ENCODE data around the gene CEP85L. TPM values are rescaled to one million over a fixed set of nuclear protein-coding genes. Genes with fewer than 3 reads are reported as not detected.

The CEP85L gene
- polyA plus RNA-seq, 1 of the 3 experiments (the other 2 are of a cell fraction), result 1.1 TPM

GRCh38 chr6:118535176-118535844, 116.1 kb downstream of the CEP85L start:
- ChIA-PET CTCF (no interaction called here), POLR2A (no interaction called here)
- H3K36me3 ChIP-seq (replicated peaks in 1 of 2; ENCODE audit: control insufficient read depth in 1 of 2, insufficient read depth in 2 of 2, low read length in 1 of 2), result no peaks in the 10 kb centered on the region
- WGBS (ENCODE audit: low lambda C conversion rate), result 94% methylated on average over 6 of the region's 6 CpGs
- no peak overlapping the region for H3K4me2 ChIP-seq
- no peaks in the 10 kb centered on the region for H4K20me1 ChIP-seq (ENCODE audit: insufficient read depth)
- H3K9me2 ChIP-seq, result no peaks in the 10 kb centered on the region
- H3K79me2 ChIP-seq (ENCODE audit: insufficient read depth), result peaks cover 17% of the 10 kb centered on the region; the same call in 1 of the 2 replicates
- H2AFZ ChIP-seq (ENCODE audit: low read depth), result no peak overlapping the region
- TF ChIP-seq SMC3 (IDR thresholded peaks at IDR 0.05; ENCODE audit: low read depth, low read length) (no peak), NFIC (IDR thresholded peaks at IDR 0.05; ENCODE audit: borderline replicate concordance) (no peak), USF1 (IDR thresholded peaks at IDR 0.05; ENCODE audit: borderline replicate concordance, low read depth) (no peak), FOXM1 (IDR thresholded peaks at IDR 0.05; ENCODE audit: low read depth) (no peak), RAD21 (IDR thresholded peaks at IDR 0.05; ENCODE audit: low read length) (no peak), MEF2A (IDR thresholded peaks at IDR 0.05; ENCODE audit: borderline replicate concordance, low read depth) (no peak), IRF3 (IDR thresholded peaks at IDR 0.05; ENCODE audit: low read depth, low read length) (no peak), USF2 (IDR thresholded peaks at IDR 0.05; ENCODE audit: borderline replicate concordance, low read depth, low read length) (no peak), GATA2 (CRISPR knock-in tag; IDR thresholded peaks at IDR 0.05) (no peak)
- no peaks in the 10 kb centered on the region for H3K27me3 ChIP-seq (ENCODE audit: insufficient read depth)
- H3K9ac ChIP-seq, result no peak overlapping the region
- H3K4me3 ChIP-seq (ENCODE audit: low read depth in 2 of 2, low read length in 1 of 2), result no peak overlapping the region
- no peaks in the 10 kb centered on the region; a peak in 1 of 4 replicates for H3K4me1 ChIP-seq (ENCODE audit: control insufficient read depth in 1 of 2, insufficient read depth in 2 of 2, low read depth in 1 of 2, low read length in 1 of 2)
- no peak for DNase-seq
- H3K27ac ChIP-seq (ENCODE audit: low read depth in 2 of 2, low read length in 1 of 2), result no peak overlapping the region
- H3K9me3 ChIP-seq, result no peaks in the 10 kb centered on the region
- peaks cover 6% of the 10 kb centered on the region for H3F3A ChIP-seq (replicated peaks; ENCODE audit: insufficient read depth)

GRCh38 chr6:118530942-118531341, 120.4 kb downstream of the CEP85L start:
- ChIA-PET POLR2A (no interaction called here), CTCF (no interaction called here)
- H3K4me2 ChIP-seq, result no peak overlapping the region
- no peaks in the 10 kb centered on the region; a peak in 1 of 4 replicates for H3K4me1 ChIP-seq (ENCODE audit: control insufficient read depth in 1 of 2, insufficient read depth in 2 of 2, low read depth in 1 of 2, low read length in 1 of 2)
- no peak overlapping the region for H3K4me3 ChIP-seq (ENCODE audit: low read depth in 2 of 2, low read length in 1 of 2)
- H3K9me3 ChIP-seq, result no peaks in the 10 kb centered on the region
- no peaks in the 10 kb centered on the region for H3K36me3 ChIP-seq (replicated peaks in 1 of 2; ENCODE audit: control insufficient read depth in 1 of 2, insufficient read depth in 2 of 2, low read length in 1 of 2)
- no peaks in the 10 kb centered on the region for H3K27me3 ChIP-seq (ENCODE audit: insufficient read depth)
- WGBS (ENCODE audit: low lambda C conversion rate), result 81% methylated on average over 2 of the region's 2 CpGs
- H3K9ac ChIP-seq, result no peak overlapping the region
- no peaks in the 10 kb centered on the region for H3F3A ChIP-seq (replicated peaks; ENCODE audit: insufficient read depth)
- no peak overlapping the region for H3K27ac ChIP-seq (ENCODE audit: low read depth in 2 of 2, low read length in 1 of 2)
- H2AFZ ChIP-seq (ENCODE audit: low read depth), result no peak overlapping the region
- no peaks in the 10 kb centered on the region for H4K20me1 ChIP-seq (ENCODE audit: insufficient read depth)
- H3K79me2 ChIP-seq (ENCODE audit: insufficient read depth), result peaks cover 20% of the 10 kb centered on the region; the same call in 1 of the 2 replicates
- no peaks in the 10 kb centered on the region for H3K9me2 ChIP-seq
- no peak for DNase-seq
- TF ChIP-seq IRF3 (IDR thresholded peaks at IDR 0.05; ENCODE audit: low read depth, low read length), result no peak
- no peak for TF ChIP-seq YY1 (IDR thresholded peaks at IDR 0.05; ENCODE audit: low read depth)
- TF ChIP-seq MAX (IDR thresholded peaks at IDR 0.05; ENCODE audit: low read depth), result no peak
- TF ChIP-seq RFX5 (IDR thresholded peaks at IDR 0.05; ENCODE audit: low read length), result no peak
- no peak for TF ChIP-seq ZBTB33 (IDR thresholded peaks at IDR 0.05; ENCODE audit: borderline replicate concordance, low read depth)
- no peak for TF ChIP-seq CTCF (IDR thresholded peaks at IDR 0.05)

All from SK-N-SH (cell line).